ENCODE results near the gene FGFR1OP2. TPM values are rescaled to one million over a fixed set of nuclear protein-coding genes. Genes with fewer than 3 reads are reported as not detected.

The FGFR1OP2 gene
- total RNA-seq, 1 donor from 2014 or later: 39.2 TPM

DNA sequence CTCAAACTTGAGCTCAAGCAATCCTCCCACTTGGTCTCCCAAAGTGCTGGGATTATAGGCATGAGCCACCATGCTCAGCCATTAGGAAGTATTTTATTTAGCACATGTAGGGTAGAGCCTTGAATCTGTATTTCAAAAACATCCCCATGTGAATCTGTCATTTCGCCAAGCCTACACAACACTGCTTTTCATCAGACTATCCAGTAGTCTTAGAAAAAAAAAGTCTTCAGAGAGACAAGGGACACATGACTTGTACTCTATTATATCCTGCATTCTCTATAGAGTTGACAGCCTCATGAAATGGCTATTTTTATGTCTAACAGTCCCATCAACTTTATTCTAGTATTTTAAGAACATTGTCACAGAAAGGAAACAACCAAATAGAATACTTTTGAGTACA lies 40.5 kb downstream of the FGFR1OP2 start:
- Mint-ChIP-seq H3K4me1 (ENCODE audit: low read depth, unreplicated experiment) (no peaks in the 10 kb centered on the region), H3K27ac (ENCODE audit: unreplicated experiment) (no peak overlapping the region), H3K27me3 (ENCODE audit: low read depth, unreplicated experiment) (no peaks in the 10 kb centered on the region), H3K4me3 (ENCODE audit: unreplicated experiment) (no peak overlapping the region), H3K36me3 (ENCODE audit: low read depth, unreplicated experiment) (peaks cover 14% of the 10 kb centered on the region), H3K9me3 (ENCODE audit: unreplicated experiment) (no peaks in the 10 kb centered on the region)
- Histone ChIP-seq H3K4me3 (ENCODE audit: insufficient read depth, low read depth, low read length) (no peak overlapping the region), H3K4me2 (ENCODE audit: low read length) (no peak overlapping the region), H3K36me3 (ENCODE audit: insufficient read depth, low read length) (peaks cover 21% of the 10 kb centered on the region), H3K27ac (ENCODE audit: low read depth, low read length) (no peak overlapping the region), H3K27me3 (ENCODE audit: insufficient read depth, low read length) (no peaks in the 10 kb centered on the region), H2AFZ (ENCODE audit: low read depth, low read length) (no peak overlapping the region), H3K79me2 (ENCODE audit: insufficient read depth, low read length) (no peaks in the 10 kb centered on the region), H4K20me1 (ENCODE audit: insufficient read depth, low read length) (peaks cover 3% of the 10 kb centered on the region), H3K9me3 (ENCODE audit: insufficient read depth, low read depth, low read length) (no peaks in the 10 kb centered on the region), H3K9ac (ENCODE audit: low read length) (no peak overlapping the region), H3K4me1 (ENCODE audit: insufficient read depth, low read length) (no peaks in the 10 kb centered on the region)
- TF ChIP-seq CTCF (IDR thresholded peaks at IDR 0.05; ENCODE audit: insufficient read depth, low read depth, low read length): no peak
- TF ChIP-seq EZH2 (IDR thresholded peaks at IDR 0.05; ENCODE audit: insufficient read depth, low read length): no peak
- DNase-seq (ENCODE audit: low read depth): no peak
- FAIRE-seq: no peak

DNA sequence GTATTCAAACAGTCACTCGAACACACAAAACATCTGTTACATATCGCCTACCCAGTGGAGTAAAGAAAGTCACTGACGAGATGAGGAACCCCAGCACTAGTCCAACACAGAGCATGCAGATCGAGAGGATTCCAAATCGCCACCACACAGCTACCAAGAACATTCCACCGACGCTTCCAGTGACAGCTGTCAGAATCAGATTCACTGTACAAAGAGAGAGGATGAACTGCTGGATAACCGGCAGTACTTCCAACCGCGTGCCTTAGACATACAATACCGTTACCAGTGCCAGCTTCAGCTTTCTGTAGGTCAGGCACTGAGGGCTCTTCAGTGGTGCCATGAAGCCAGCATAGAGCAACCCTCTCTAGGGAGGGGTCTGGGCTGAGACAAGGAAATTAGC lies 41.5 kb downstream of the FGFR1OP2 start:
- no peak overlapping the region for H3K27ac Mint-ChIP-seq (ENCODE audit: unreplicated experiment)
- Histone ChIP-seq H3K36me3 (ENCODE audit: insufficient read depth, low read length) (peaks cover 14% of the 10 kb centered on the region), H3K27me3 (ENCODE audit: insufficient read depth, low read length) (no peaks in the 10 kb centered on the region), H3K79me2 (ENCODE audit: insufficient read depth, low read length) (no peaks in the 10 kb centered on the region), H3K4me1 (ENCODE audit: insufficient read depth, low read length) (no peaks in the 10 kb centered on the region), H3K27ac (ENCODE audit: low read depth, low read length) (no peak overlapping the region), H3K4me2 (ENCODE audit: low read length) (no peak overlapping the region), H3K9ac (ENCODE audit: low read length) (no peak overlapping the region), H4K20me1 (ENCODE audit: insufficient read depth, low read length) (peaks cover 6% of the 10 kb centered on the region), H2AFZ (ENCODE audit: low read depth, low read length) (no peak overlapping the region), H3K4me3 (ENCODE audit: insufficient read depth, low read depth, low read length) (no peak overlapping the region), H3K9me3 (ENCODE audit: insufficient read depth, low read depth, low read length) (no peaks in the 10 kb centered on the region)
- no peaks in the 10 kb centered on the region for H3K4me1 Mint-ChIP-seq (ENCODE audit: low read depth, unreplicated experiment)
- H3K4me3 Mint-ChIP-seq (ENCODE audit: unreplicated experiment): no peak overlapping the region
- FAIRE-seq (no peak), DNase-seq (ENCODE audit: low read depth) (no peak)
- no peaks in the 10 kb centered on the region for H3K27me3 Mint-ChIP-seq (ENCODE audit: low read depth, unreplicated experiment)
- TF ChIP-seq EZH2 (IDR thresholded peaks at IDR 0.05; ENCODE audit: insufficient read depth, low read length): no peak
- no peak for TF ChIP-seq CTCF (IDR thresholded peaks at IDR 0.05; ENCODE audit: insufficient read depth, low read depth, low read length)
- H3K9me3 Mint-ChIP-seq (ENCODE audit: unreplicated experiment): no peaks in the 10 kb centered on the region
- peaks cover 16% of the 10 kb centered on the region for H3K36me3 Mint-ChIP-seq (ENCODE audit: low read depth, unreplicated experiment)

GRCh38 chr12:26982866-26983265 lies 44.6 kb downstream of the FGFR1OP2 start:
- H3K9ac ChIP-seq (ENCODE audit: low read length): no peak overlapping the region
- no peak overlapping the region for H2AFZ ChIP-seq (ENCODE audit: low read depth, low read length)
- Mint-ChIP-seq H3K27me3 (ENCODE audit: low read depth, unreplicated experiment) (no peaks in the 10 kb centered on the region), H3K9me3 (ENCODE audit: unreplicated experiment) (no peaks in the 10 kb centered on the region), H3K4me3 (ENCODE audit: unreplicated experiment) (no peak overlapping the region), H3K36me3 (ENCODE audit: low read depth, unreplicated experiment) (peaks cover 20% of the 10 kb centered on the region), H3K4me1 (ENCODE audit: low read depth, unreplicated experiment) (no peaks in the 10 kb centered on the region), H3K27ac (ENCODE audit: unreplicated experiment) (no peak overlapping the region)
- no peak for FAIRE-seq
- no peaks in the 10 kb centered on the region for H3K9me3 ChIP-seq (ENCODE audit: insufficient read depth, low read depth, low read length)
- H3K4me1 ChIP-seq (ENCODE audit: insufficient read depth, low read length): no peaks in the 10 kb centered on the region
- H3K4me3 ChIP-seq (ENCODE audit: insufficient read depth, low read depth, low read length): no peak overlapping the region
- no peak for DNase-seq (ENCODE audit: low read depth)
- peaks cover 11% of the 10 kb centered on the region for H4K20me1 ChIP-seq (ENCODE audit: insufficient read depth, low read length)
- H3K36me3 ChIP-seq (ENCODE audit: insufficient read depth, low read length): peaks cover 8% of the 10 kb centered on the region
- no peak for TF ChIP-seq EZH2 (IDR thresholded peaks at IDR 0.05; ENCODE audit: insufficient read depth, low read length)
- no peak for TF ChIP-seq CTCF (IDR thresholded peaks at IDR 0.05; ENCODE audit: insufficient read depth, low read depth, low read length)
- no peak overlapping the region for H3K4me2 ChIP-seq (ENCODE audit: low read length)
- H3K27me3 ChIP-seq (ENCODE audit: insufficient read depth, low read length): no peaks in the 10 kb centered on the region
- no peaks in the 10 kb centered on the region for H3K79me2 ChIP-seq (ENCODE audit: insufficient read depth, low read length)
- no peak overlapping the region for H3K27ac ChIP-seq (ENCODE audit: low read depth, low read length)

Measured in astrocyte (in vitro differentiated cells and primary cell).